Stimulated activated CD4-positive, alpha-beta T cell treated with anti-CD3 and anti-CD28 coated beads, Interleukin-12 subunit alpha, Interleukin-12 subunit beta, amount 100 ng/mL, for 4 hours (primary cell): ENCODE data around the gene BACE1.
"Not testable (repeated sequence)": the region's sequence is repeated elsewhere in the genome, so short reads cannot be mapped to it uniquely, and the experiment has no call there.

Source experiments
- DNase-seq: peaks from one replicate; pipeline ENCODE4 v3.0.0-alpha.2; 2020

BACE1 gene

DNA sequence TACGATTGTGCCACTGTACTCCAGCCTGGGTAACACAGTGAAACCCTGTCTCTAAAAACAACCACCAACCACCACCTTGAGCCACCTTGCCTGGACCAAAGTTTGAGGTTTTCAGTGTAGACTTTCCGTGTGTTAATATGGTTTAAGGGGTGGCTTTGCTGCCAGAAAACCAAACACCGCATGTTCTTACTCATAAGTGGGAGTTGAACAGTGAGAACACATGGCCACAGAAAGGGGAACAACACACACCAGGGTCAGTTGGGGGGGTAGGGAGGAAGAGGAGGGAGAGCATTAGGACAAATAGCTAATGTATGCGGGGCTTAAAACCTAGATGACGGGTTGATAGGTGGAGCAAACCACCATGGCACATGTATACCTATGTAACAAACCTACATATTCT is 43.9 kb downstream of the BACE1 start:
- not testable (repeated sequence) for DNase-seq

DNA sequence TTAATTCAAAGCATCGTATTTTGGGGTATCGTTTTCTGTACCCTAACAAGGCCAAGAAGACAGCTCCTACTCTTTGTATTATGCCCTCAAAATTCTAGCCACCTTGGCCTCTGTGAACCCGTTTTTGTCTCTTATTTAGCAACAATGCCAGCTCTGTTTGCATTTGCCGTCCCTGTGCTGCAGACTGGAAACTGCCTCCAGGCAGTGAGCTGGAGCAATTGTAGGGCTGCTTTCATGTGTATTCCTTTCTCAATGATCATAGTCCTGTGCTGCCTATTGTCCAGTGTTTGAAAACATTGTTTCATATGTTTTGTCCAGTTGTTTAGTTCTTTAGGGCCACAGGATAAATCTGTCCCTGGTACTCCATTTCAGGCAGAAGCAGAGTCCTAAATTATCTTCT is 44.8 kb downstream of the BACE1 start:
- no peak for DNase-seq

DNA sequence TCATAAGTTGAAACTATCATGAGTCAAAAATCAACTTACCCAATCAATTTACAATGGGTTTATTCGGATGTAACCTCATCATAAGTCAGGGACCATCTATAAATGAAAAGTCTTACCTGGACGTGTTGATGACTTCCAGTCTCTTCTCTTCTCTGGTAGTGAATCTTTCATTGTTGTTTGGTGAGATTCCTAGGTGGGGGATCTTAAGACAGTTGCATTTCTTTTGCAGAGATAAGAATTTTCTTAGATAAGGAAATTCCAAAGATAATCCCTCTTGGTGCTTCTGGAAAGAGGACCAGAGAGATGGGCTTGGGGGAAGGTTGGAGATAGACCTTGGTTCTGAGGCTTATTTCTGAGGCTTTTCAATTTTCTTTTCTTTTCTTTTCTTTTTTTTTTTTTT is 46.2 kb downstream of the BACE1 start:
- DNase-seq: no peak

DNA sequence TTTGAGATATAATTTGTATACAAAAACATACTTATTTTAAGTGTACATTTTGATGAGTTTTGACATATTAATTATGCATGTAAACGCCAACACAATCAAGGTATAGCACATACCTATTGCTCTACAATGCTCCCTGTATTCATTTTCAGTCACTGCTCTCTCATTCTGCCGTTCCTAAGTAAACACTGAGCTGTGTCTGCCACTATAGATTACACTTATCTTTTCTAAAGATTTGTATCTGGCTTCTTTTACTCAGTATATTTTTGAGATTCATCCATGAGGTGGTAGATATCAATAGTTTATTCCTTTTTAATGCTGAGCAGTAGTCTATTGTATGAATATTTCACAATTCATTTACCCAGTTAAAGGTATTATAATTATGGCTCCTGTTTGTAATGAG is 50.3 kb downstream of the BACE1 start:
- no peak for DNase-seq

DNA sequence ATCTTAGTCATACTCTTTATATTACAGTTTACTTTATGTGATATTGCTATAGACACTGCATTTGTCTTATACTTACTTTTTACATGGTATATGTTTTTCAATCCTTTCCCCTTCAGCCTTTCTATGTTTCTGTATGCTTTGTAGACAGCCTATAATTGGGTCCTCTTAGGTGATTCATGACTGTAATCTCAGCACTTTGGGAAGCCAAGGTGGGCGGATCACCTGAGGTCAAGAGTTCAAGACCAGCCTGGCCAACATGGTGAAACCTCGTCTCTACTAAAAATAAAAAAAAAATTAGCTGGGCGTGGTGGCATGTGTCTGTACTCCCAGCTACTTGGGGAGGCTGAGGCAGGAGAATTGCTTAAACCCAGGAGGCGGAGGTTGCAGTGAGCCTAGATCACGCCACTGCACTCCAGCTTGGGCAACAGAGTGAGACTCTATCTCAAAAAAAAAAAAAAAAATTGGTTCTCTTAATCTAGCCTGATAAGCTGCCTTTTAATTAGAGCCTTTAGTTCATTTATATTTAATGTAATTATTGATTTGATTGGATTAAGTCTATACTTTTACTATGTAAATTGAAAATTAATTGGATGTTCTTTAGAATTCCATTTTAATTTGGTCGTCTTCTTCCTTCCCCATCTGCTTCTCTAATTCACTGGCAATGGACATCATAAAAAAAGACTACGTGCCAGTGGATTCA is 51.3 kb downstream of the BACE1 start:
- not testable (repeated sequence) for DNase-seq

DNA sequence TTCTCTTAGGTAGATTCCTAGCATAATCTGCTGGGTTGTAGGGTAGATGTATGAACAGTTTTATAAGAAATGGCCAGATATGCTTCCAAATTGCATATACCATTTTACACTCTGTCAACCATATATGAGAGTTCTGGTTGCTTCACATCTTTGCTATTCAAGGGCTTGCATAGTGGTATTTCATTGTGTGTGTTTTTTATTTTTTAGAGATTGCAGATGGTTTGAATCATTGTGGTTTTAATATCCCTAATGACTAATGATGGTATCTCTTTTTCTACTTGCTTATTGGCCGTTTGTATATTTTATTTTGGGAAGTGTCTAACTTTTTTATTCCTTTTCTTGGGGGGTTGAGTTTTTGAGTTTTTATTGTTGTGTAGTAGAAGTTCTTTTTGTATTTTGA is 56.6 kb downstream of the BACE1 start:
- DNase-seq: no peak

DNA sequence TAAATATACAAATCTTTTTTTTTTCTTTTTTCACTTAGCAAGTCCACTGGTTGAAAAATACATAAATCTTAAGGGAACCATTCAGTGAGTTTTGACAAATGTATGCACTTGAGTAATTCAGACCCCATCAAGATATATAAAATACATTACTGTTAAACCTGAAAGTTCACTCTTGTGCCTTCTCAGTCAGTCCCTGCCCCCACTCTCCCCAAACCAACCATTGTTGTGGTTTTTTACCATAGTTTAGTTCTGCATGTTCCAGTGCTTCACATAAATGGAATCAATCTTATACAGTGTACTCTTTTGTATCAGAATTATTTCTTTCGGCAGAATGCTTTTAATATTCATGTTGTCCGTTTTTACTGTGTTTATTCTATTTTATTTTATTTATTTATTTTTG is 57.5 kb downstream of the BACE1 start:
- no peak for DNase-seq

DNA sequence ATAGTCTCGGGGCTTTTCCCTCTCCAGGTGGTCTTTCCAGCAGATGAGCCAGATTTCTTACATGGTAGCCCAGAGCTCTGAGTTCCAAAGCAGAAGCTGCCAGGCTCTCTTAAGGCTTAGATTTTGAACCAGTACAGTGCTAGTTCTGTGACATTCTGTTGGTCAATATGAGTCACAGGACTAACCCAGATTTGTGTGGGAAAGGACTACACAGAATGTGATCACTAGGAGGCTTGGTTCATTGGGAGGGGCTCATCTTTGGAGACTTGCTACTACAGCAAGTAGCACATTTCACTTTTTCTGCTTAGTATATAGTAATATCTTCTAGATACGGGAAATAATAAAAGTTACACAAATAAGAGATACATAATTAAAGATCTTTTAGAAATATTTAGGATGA is 59.5 kb downstream of the BACE1 start:
- no peak for DNase-seq

DNA sequence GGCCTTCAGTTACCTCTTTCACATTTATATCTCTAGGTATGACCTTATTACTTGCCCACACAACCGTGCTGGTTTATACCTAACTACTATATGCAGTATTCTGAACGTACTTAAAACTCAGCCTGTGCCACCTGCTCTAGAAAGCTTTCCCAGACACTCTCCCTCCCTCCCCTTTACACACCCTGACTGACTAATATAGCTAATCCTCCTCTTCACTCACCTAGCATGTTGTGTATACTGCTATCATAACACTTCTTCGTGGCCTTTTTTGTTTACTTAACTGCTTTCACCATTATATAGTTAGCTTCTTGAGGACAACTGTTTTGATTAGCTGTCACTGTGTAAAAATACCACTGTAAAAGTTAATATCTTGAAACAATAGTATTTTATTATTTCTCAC is 60.1 kb downstream of the BACE1 start:
- DNase-seq: no peak

DNA sequence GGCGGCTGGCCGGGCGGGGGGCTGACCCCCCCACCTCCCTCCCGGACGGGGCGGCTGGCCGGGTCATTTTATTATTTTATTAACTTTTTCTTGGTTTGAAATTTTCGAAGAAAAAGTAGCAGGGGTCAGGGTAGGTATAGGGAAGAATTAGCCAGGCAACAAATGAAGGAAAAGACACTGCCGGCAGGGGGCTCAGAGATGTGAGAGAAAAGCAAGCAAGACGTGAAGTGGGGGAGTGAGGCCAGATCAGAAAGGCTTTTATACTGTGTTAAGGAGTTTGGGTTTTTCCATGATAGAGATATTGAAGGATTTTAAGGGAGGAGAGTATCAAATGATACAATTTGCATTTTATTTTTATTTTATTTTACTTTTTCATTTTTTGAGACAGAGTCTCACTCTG is 64.5 kb downstream of the BACE1 start:
- DNase-seq: no peak

DNA sequence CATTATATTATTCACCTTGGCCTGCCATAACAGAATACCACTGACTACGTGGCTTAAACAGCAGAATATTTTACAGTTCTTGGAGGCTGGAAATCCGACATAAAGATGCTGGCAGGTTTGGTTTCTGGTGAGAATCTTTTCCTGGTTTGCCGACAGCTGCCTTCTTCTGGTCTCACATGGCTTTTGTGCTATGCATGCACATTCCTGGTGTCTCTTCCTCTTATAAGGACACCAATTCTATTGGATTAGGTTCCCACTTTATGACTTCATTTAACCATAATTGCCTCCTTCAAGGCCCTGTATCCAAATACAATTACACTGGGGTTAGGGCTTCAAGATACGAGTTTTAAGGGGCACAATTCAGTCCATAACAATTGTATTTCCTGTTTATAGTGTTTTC is 66.5 kb downstream of the BACE1 start:
- no peak for DNase-seq

DNA sequence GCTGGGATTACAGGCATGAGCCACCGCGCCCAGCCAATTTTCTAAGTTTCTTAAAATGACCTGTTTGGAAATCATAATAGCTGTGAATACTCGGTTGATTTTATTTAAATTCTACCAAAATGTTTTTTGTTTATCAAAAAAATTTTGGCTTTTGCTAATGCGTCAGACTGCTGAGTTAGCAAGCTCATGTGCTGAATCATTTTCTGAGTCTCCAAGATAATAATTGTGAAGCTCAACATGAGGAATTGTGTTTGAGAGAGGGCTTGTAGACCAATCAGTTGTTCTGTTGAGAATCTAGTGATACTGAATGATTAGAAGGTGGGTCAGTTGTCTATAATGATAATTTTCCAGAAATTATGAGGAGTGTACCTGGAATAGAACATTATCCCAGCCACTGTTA is 67.7 kb downstream of the BACE1 start:
- DNase-seq: no peak

DNA sequence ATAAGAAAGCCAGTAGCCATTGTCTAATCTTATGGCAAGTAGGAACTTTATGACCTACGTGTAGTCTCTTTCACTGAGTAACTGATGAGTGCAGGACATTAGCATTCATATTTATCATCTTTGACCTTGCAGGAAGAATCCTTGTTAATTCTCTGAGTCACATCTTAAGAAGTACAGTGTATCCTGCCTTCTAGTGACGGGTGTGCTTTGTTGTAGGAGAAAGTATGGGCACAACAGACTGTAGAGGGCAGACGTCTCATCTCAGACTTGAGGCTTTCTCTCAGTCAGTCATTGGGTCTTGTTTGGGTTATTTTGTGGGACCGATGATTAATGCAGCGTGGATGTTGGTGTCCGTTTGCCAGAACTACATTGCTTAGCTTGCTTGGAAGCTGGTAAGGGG is 76.8 kb downstream of the BACE1 start:
- no peak for DNase-seq

DNA sequence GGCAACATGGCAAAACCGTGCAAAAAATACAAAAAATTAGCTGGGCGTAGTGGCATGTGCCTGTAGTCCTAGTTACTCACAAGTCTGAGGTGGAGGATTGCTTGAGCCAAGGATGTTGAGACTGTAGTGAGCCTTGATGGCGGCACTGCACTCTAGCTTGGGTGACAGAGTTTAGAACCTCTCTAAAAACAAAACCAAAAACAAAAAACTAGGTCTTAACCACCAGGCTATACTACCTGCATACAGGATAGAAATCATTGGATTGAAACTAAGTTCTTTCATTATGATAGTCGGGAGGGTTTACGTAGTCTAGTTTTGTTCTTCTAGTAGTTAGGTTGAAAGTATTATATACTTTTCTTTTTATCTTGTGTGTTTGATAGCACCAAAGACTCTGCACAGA is 77.8 kb downstream of the BACE1 start:
- DNase-seq: no peak
